ENCODE results near the gene COA1. TPM values are rescaled to one million over a fixed set of nuclear protein-coding genes. Genes with fewer than 3 reads are reported as not detected.
"Not testable (repeated sequence)": the region's sequence is repeated elsewhere in the genome, so short reads cannot be mapped to it uniquely, and the experiment has no call there.

Gene COA1
- total RNA-seq, 2 experiments from 2014 or later, result 76.9 to 77.1 TPM

GRCh38 chr7:43618073-43618472, 111.2 kb downstream of the COA1 start:
- CTCF ChIA-PET, result interaction anchor here (1.1 to 7.3 kb wide), 6 partner anchors 23 to 220 kb away, joined by 3 to 45 read pairs (median 5); partner anchors contain the start of gene STK17A
- ATAC-seq (no peak), DNase-seq (no peak)
- Mint-ChIP-seq H3K27me3 (no peaks in the 10 kb centered on the region), H3K4me3 (no peak overlapping the region), H3K9me3 (ENCODE audit: low read depth) (no peaks in the 10 kb centered on the region), H3K27ac (no peak overlapping the region), H3K36me3 (ENCODE audit: low read depth) (peaks cover 45% of the 10 kb centered on the region), H3K4me1 (peaks cover 53% of the 10 kb centered on the region)
- intact Hi-C loops (cut with DNase I, micrococcal nuclease), result no loop called here
- POLR2A ChIA-PET, result no interaction called here

- no peak overlapping the region for H3K4me3 Mint-ChIP-seq
- intact Hi-C loops (cut with DNase I, micrococcal nuclease), result no loop called here
- ATAC-seq (no peak), DNase-seq (no peak)
- CTCF ChIA-PET, result interaction anchor here (1.1 to 7.3 kb wide), 5 partner anchors 11 to 221 kb away, joined by 3 to 45 read pairs (median 5); partner anchors contain the start of gene STK17A
- H3K27ac Mint-ChIP-seq, result no peak overlapping the region
- H3K9me3 Mint-ChIP-seq (ENCODE audit: low read depth), result no peaks in the 10 kb centered on the region
- no peaks in the 10 kb centered on the region for H3K27me3 Mint-ChIP-seq
- peaks cover 44% of the 10 kb centered on the region for H3K36me3 Mint-ChIP-seq (ENCODE audit: low read depth)
- POLR2A ChIA-PET, result no interaction called here
- peaks cover 53% of the 10 kb centered on the region for H3K4me1 Mint-ChIP-seq
These were observed 112.3 kb downstream of the COA1 start for GRCh38 chr7:43616977-43617376.

- H3K36me3 Mint-ChIP-seq (ENCODE audit: low read depth), result peaks cover 38% of the 10 kb centered on the region
- intact Hi-C loops (cut with DNase I, micrococcal nuclease), result no loop called here
- POLR2A ChIA-PET, result interaction anchor here (0.6 kb wide), 1 partner anchor 33 kb away, joined by 3 read pairs; no protein-coding TSS in a partner anchor
- H3K27me3 Mint-ChIP-seq, result no peaks in the 10 kb centered on the region
- H3K9me3 Mint-ChIP-seq (ENCODE audit: low read depth), result no peaks in the 10 kb centered on the region
- H3K27ac Mint-ChIP-seq, result peak overlapping the region; percentile 71
- ATAC-seq (no peak), DNase-seq (no peak)
- CTCF ChIA-PET, result interaction anchor here (0.7 to 7.3 kb wide), 7 partner anchors 11 to 84 kb away, joined by 3 to 45 read pairs (median 4); partner anchors contain the start of gene STK17A
- H3K4me3 Mint-ChIP-seq, result no peak overlapping the region
- peaks cover 53% of the 10 kb centered on the region for H3K4me1 Mint-ChIP-seq
These were observed 113.7 kb downstream of the COA1 start for GRCh38 chr7:43615558-43616145.

DNA sequence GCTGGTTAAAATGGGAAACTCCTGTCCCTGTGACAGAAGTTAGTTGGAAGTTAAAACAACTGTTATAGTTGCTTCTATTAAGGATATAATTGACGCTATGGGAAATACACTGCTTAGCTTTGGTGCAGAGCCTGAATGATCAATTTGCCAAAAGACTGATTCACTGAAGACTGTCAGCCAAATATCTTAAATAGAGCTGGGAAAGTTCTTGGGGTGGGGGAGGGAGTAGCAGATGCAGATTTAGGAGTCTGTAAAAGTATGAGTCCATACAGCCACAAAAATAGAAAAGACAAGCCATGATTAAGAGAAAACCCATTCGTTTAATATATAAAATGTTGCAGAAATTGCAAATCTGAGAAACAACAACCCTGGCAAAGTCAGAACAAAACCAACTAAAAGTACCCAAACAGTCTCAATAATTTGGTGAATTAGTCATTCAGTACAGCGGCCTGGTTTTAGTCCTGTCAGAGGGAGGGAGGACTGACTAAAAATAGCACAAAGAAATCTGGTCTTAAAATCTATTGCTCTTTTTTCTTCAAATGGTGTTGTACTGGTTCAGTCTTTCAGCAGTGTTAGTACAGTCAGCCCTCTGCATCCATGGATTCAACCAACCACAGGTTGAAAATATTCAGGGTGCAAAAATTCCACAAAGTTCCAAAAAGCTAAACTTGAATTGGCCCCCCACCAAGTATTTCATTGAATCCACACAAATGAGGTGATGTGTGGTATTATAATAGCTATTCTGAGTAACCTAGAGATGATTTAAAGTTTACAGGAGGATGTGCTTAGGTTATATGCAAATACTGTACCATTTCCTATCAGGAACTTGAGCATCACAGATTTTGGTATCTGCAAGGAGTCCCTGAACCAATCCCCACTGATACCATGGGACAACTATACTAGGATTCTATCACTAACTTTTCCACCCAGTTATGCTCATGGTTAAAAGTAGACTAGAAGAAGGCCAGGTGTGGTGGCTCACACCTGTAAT, 116.4 kb downstream of the COA1 start:
- peak; percentile 33 for DNase-seq
- intact Hi-C loops (cut with DNase I, micrococcal nuclease), result loop anchor here (1.0 to 2.0 kb wide), 5 partner anchors 8 to 36 kb away; no protein-coding TSS in a partner anchor
- POLR2A ChIA-PET, result interaction anchor here (1.1 to 1.6 kb wide), 5 partner anchors 26 to 36 kb away, joined by 3 to 8 read pairs (median 5); partner anchors contain the start of gene STK17A
- Mint-ChIP-seq H3K9me3 (ENCODE audit: low read depth) (no peaks in the 10 kb centered on the region), H3K27me3 (no peaks in the 10 kb centered on the region), H3K4me1 (peaks cover 73% of the 10 kb centered on the region), H3K27ac (peak overlapping the region; percentile 87), H3K4me3 (peak overlapping the region; percentile 10), H3K36me3 (ENCODE audit: low read depth) (peaks cover 56% of the 10 kb centered on the region)
- CTCF ChIA-PET, result interaction anchor here (0.6 to 3.0 kb wide), 12 partner anchors 13 to 87 kb away, joined by 3 to 13 read pairs (median 4); partner anchors contain the start of gene STK17A
- peak; percentile 86 for ATAC-seq

DNA sequence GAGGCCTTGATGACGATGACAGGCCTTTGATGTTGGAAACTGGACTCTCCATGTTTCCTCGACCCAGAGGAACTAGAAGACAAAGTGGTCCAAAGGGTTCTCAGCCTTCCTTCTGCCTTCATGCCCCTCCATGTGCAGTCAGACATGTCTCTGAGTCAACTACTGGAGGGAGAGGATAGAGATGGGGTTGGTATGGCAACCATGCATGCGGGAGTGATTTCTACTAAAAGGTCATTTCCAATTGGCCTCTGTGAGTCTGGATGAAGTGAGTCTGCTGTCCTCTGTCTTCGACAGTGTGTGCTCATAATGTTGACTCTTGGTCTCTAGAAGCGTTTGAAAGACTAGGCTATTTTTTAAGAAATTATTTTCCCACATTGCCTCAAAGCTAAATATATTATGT, 117.2 kb downstream of the COA1 start:
- peak overlapping the region; percentile 87 for H3K27ac Mint-ChIP-seq
- POLR2A ChIA-PET, result interaction anchor here (0.7 to 1.6 kb wide), 4 partner anchors 26 to 37 kb away, joined by 5 to 6 read pairs (median 6); partner anchors contain the start of gene STK17A
- peaks cover 73% of the 10 kb centered on the region for H3K4me1 Mint-ChIP-seq

DNA sequence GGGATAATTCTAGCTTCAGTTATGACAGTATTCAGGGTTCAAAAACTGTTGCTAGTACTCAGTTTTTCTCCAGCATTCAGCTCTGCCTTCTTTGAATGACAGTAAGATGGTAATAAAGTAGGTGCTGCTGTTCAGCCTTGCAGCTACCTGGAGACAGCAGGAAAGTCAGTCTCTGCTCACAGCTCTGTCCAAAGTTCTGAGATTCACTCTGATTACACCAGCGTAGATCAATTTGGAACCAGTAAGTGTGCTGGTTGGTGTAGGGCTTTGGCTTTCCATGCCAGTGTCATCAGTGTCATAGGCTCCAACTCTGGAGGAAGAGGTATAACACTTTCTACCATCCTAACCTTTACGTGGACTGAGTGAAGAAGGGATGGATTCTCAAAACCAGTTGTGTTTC, 120.2 kb downstream of the COA1 start:
- ChIA-PET POLR2A (interaction anchor here (1.0 kb wide), 1 partner anchor 24 kb away, joined by 3 read pairs; no protein-coding TSS in a partner anchor), CTCF (interaction anchor here (0.7 to 1.4 kb wide), 3 partner anchors 27 to 113 kb away, joined by 3 to 8 read pairs (median 4); partner anchors contain the start of gene STK17A)
- no peak for ATAC-seq
- DNase-seq, result no peak
- peak overlapping the region; percentile 83 for H3K27ac Mint-ChIP-seq
- H3K36me3 Mint-ChIP-seq (ENCODE audit: low read depth), result peaks cover 57% of the 10 kb centered on the region
- no peak overlapping the region for H3K4me3 Mint-ChIP-seq
- H3K27me3 Mint-ChIP-seq, result no peaks in the 10 kb centered on the region
- peaks cover 76% of the 10 kb centered on the region for H3K4me1 Mint-ChIP-seq
- H3K9me3 Mint-ChIP-seq (ENCODE audit: low read depth), result peaks cover 6% of the 10 kb centered on the region
- intact Hi-C loops (cut with DNase I, micrococcal nuclease), result no loop called here

More for the DNA sequence above, 117.2 kb downstream of the COA1 start:
- Mint-ChIP-seq H3K4me3 (no peak overlapping the region), H3K36me3 (ENCODE audit: low read depth) (peaks cover 56% of the 10 kb centered on the region), H3K9me3 (ENCODE audit: low read depth) (no peaks in the 10 kb centered on the region), H3K27me3 (no peaks in the 10 kb centered on the region)
- DNase-seq, result no peak
- CTCF ChIA-PET, result interaction anchor here (0.6 to 3.0 kb wide), 9 partner anchors 14 to 88 kb away, joined by 3 to 13 read pairs (median 6); partner anchors contain the start of gene STK17A
- intact Hi-C loops (cut with DNase I, micrococcal nuclease), result loop anchor here (1.0 to 2.0 kb wide), 2 partner anchors 21 to 37 kb away; no protein-coding TSS in a partner anchor
- peak; percentile 11 for ATAC-seq

GRCh38 chr7:43604251-43604650, 125.1 kb downstream of the COA1 start:
- intact Hi-C loops (cut with DNase I, micrococcal nuclease), result loop anchor here in 1 of 2 experiments (1.0 kb wide), 1 partner anchor 8 kb away; no protein-coding TSS in a partner anchor
- ChIA-PET POLR2A (interaction anchor here (1.0 kb wide), 1 partner anchor 9 kb away, joined by 3 read pairs; no protein-coding TSS in a partner anchor), CTCF (interaction anchor here (1.0 to 1.7 kb wide), 2 partner anchors 96 to 670 kb away, joined by 3 to 7 read pairs; no protein-coding TSS in a partner anchor)
- Mint-ChIP-seq H3K27me3 (no peaks in the 10 kb centered on the region), H3K9me3 (ENCODE audit: low read depth) (peaks cover 6% of the 10 kb centered on the region), H3K36me3 (ENCODE audit: low read depth) (peaks cover 47% of the 10 kb centered on the region), H3K4me3 (no peak overlapping the region), H3K27ac (peak overlapping the region; percentile 72), H3K4me1 (peaks cover 47% of the 10 kb centered on the region)
- ATAC-seq, result no peak
- no peak for DNase-seq

GRCh38 chr7:43602256-43602655, 127.1 kb downstream of the COA1 start:
- Mint-ChIP-seq H3K4me3 (no peak overlapping the region), H3K27ac (no peak overlapping the region), H3K36me3 (ENCODE audit: low read depth) (peaks cover 46% of the 10 kb centered on the region), H3K9me3 (ENCODE audit: low read depth) (peaks cover 6% of the 10 kb centered on the region), H3K4me1 (peaks cover 48% of the 10 kb centered on the region), H3K27me3 (no peaks in the 10 kb centered on the region)
- ATAC-seq (no peak), DNase-seq (no peak)
- ChIA-PET CTCF (interaction anchor here (0.5 to 1.5 kb wide), 7 partner anchors 18 to 652 kb away, joined by 3 to 6 read pairs (median 3); partner anchors contain the start of gene STK17A), POLR2A (interaction anchor here (0.8 kb wide), 1 partner anchor 1387 kb away, joined by 4 read pairs; no protein-coding TSS in a partner anchor)
- intact Hi-C loops (cut with DNase I, micrococcal nuclease), result no loop called here

DNA sequence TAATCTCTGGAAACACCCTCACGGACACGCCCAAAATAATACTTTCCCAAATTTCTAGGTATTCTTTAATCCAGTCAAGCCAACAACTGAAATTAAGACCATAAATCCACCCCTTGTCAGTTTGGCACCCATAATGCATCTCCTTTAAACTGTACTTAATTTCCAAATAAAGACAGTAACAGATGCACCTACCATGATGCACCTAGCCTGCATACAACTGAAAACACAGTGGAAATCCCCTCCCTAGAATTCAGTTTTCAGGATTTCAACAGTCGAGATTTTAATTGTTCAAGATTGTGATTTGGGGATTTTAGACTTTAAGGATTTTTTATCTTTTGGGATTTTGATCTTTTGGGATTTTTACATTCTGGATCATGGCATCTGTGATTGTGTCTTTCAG, 129.3 kb downstream of the COA1 start:
- ATAC-seq (peak; percentile 31), DNase-seq (no peak)
- peak overlapping the region; percentile 67 for H3K27ac Mint-ChIP-seq
- peaks cover 48% of the 10 kb centered on the region for H3K4me1 Mint-ChIP-seq
- no peaks in the 10 kb centered on the region for H3K27me3 Mint-ChIP-seq
- H3K4me3 Mint-ChIP-seq, result no peak overlapping the region
- H3K9me3 Mint-ChIP-seq (ENCODE audit: low read depth), result peaks cover 6% of the 10 kb centered on the region
- H3K36me3 Mint-ChIP-seq (ENCODE audit: low read depth), result peaks cover 49% of the 10 kb centered on the region
- ChIA-PET POLR2A (no interaction called here), CTCF (interaction anchor here (1.0 to 1.1 kb wide), 2 partner anchors 17 to 100 kb away, joined by 3 read pairs; partner anchors contain the start of gene STK17A)
- intact Hi-C loops (cut with DNase I, micrococcal nuclease), result no loop called here

GRCh38 chr7:43596426-43596825, 132.9 kb downstream of the COA1 start:
- intact Hi-C loops (cut with DNase I, micrococcal nuclease), result loop anchor here in 1 of 2 experiments (1.0 kb wide), 1 partner anchor 8 kb away; no protein-coding TSS in a partner anchor
- H3K27me3 Mint-ChIP-seq; DNase-seq; ATAC-seq; H3K4me3 Mint-ChIP-seq; H3K27ac Mint-ChIP-seq; H3K9me3 Mint-ChIP-seq (ENCODE audit: low read depth): not testable (repeated sequence)
- Mint-ChIP-seq H3K36me3 (ENCODE audit: low read depth) (peaks cover 42% of the 10 kb centered on the region), H3K4me1 (peaks cover 73% of the 10 kb centered on the region)
- POLR2A ChIA-PET, result interaction anchor here (0.6 kb wide), 1 partner anchor 188 kb away, joined by 4 read pairs; no protein-coding TSS in a partner anchor
- CTCF ChIA-PET, result interaction anchor here (0.7 to 2.7 kb wide), 4 partner anchors 10 to 102 kb away, joined by 3 to 12 read pairs (median 5); partner anchors contain the start of gene STK17A

Measured in activated CD4-positive, alpha-beta T cell treated with anti-CD3 and anti-CD28 coated beads for 36 hours (primary cell).